GM18517 (cell line): ENCODE measurements around the gene HSPA6.
A peak's percentile ranks its signal among the peaks of the same experiment; 100 is the strongest.
"Not testable (repeated sequence)": the region's sequence is repeated elsewhere in the genome, so short reads cannot be mapped to it uniquely, and the experiment has no call there.

Experiments
- ATAC-seq: cut with Tn5 transposase; IDR thresholded peaks from one replicate; pipeline ENCODE4 v1.9.1; 2021; ENCODE audit warnings: mild to moderate bottlenecking, moderate library complexity; ENCODE audit not compliant: unreplicated experiment

The HSPA6 gene

GRCh38 chr1:161531986-161532643 is 7.8 kb downstream of the HSPA6 start:
- no peak for ATAC-seq

GRCh38 chr1:161532644-161533567 is 8.6 kb downstream of the HSPA6 start:
- not testable (repeated sequence) for ATAC-seq

GRCh38 chr1:161537068-161537669 is 12.8 kb downstream of the HSPA6 start:
- ATAC-seq, result not testable (repeated sequence)

- not testable (repeated sequence) for ATAC-seq
Measured at GRCh38 chr1:161538925-161539479, 14.7 kb downstream of the HSPA6 start.

GRCh38 chr1:161539731-161540569 is 15.6 kb downstream of the HSPA6 start:
- peak; percentile 57 for ATAC-seq

- ATAC-seq, result not testable (repeated sequence)
Measured at GRCh38 chr1:161540570-161540960, 16.2 kb downstream of the HSPA6 start.

- ATAC-seq, result peak; percentile 70
Measured at GRCh38 chr1:161542091-161542559, 17.8 kb downstream of the HSPA6 start.

GRCh38 chr1:161543125-161543524 is 18.8 kb downstream of the HSPA6 start:
- ATAC-seq, result not testable (repeated sequence)

- not testable (repeated sequence) for ATAC-seq
Measured at GRCh38 chr1:161545005-161545731, 20.8 kb downstream of the HSPA6 start.

GRCh38 chr1:161547995-161548741 is 23.8 kb downstream of the HSPA6 start:
- ATAC-seq, result not testable (repeated sequence)

GRCh38 chr1:161548749-161549406 is 24.5 kb downstream of the HSPA6 start:
- ATAC-seq, result not testable (repeated sequence)

GRCh38 chr1:161549652-161550051 is 25.3 kb downstream of the HSPA6 start, which contains the start of gene FCGR3A:
Gene FCGR3A (minus strand): TSS chr1:161549818. CDS start chr1:161549736, 82 bp downstream.
- ATAC-seq, result no peak

GRCh38 chr1:161550942-161551341 is 26.6 kb downstream of the HSPA6 start:
- ATAC-seq, result not testable (repeated sequence)

GRCh38 chr1:161553631-161554030 is 29.3 kb downstream of the HSPA6 start:
- not testable (repeated sequence) for ATAC-seq

GRCh38 chr1:161554340-161554739 is 30.0 kb downstream of the HSPA6 start:
- ATAC-seq, result not testable (repeated sequence)

- ATAC-seq, result not testable (repeated sequence)
Measured at GRCh38 chr1:161554815-161555417, 30.6 kb downstream of the HSPA6 start.

GRCh38 chr1:161556143-161556542 is 31.8 kb downstream of the HSPA6 start:
- ATAC-seq, result not testable (repeated sequence)

- not testable (repeated sequence) for ATAC-seq
Measured at GRCh38 chr1:161556990-161557389, 32.6 kb downstream of the HSPA6 start.
